Loucy (cell line): Measurements from ENCODE around the gene NEK6.

ENCODE experiments used
- H2AFZ ChIP-seq: fragments of 200-600 bp; sonication (generic); 2 replicates; pipeline ENCODE4 v1.6.0; 2016; ENCODE audit warnings: antibody characterized with exemption, mild to moderate bottlenecking, low read length, moderate library complexity
- H3F3A ChIP-seq: fragments of 200-600 bp; 2 replicates; pipeline ENCODE4 v1.6.0; 2016; ENCODE audit warnings: antibody characterized with exemption, low read depth, mild to moderate bottlenecking
- H3K27me3 ChIP-seq: fragments of 200-600 bp; sonication (generic); 2 replicates; pipeline ENCODE4 v1.6.1; 2014; ENCODE audit warnings: low read length, mild to moderate bottlenecking; ENCODE audit not compliant: insufficient read depth, poor library complexity, severe bottlenecking
- H3K36me3 ChIP-seq: fragments of 200-600 bp; sonication (generic); 2 replicates; pipeline ENCODE4 v1.6.1; 2016; ENCODE audit warnings: low read length; ENCODE audit not compliant: insufficient read depth
- H3K4me1 ChIP-seq: fragments of 200-600 bp; sonication (generic); 2 replicates; pipeline ENCODE4 v1.5.1; 2014; ENCODE audit warnings: low read length, mild to moderate bottlenecking; ENCODE audit not compliant: insufficient read depth, poor library complexity, severe bottlenecking
- H3K4me2 ChIP-seq: fragments of 200-600 bp; sonication (generic); 2 replicates; pipeline ENCODE4 v1.6.0; 2014; ENCODE audit warnings: antibody characterized with exemption, low read length, low read depth, mild to moderate bottlenecking; ENCODE audit not compliant: poor library complexity, severe bottlenecking
- H3K4me3 ChIP-seq: fragments of 200-600 bp; sonication (generic); 2 replicates; pipeline ENCODE4 v1.5.1; 2014; ENCODE audit warnings: low read length, mild to moderate bottlenecking, mixed read lengths; ENCODE audit not compliant: poor library complexity, severe bottlenecking
- H3K79me2 ChIP-seq: fragments of 200-600 bp; sonication (generic); 2 replicates; pipeline ENCODE4 v1.6.1; 2014; ENCODE audit warnings: low read length; ENCODE audit not compliant: insufficient read depth
- H3K9ac ChIP-seq: fragments of 200-600 bp; sonication (generic); 2 replicates; pipeline ENCODE4 v1.6.0; 2014; ENCODE audit warnings: mild to moderate bottlenecking, low read depth, low read length, moderate library complexity; ENCODE audit not compliant: poor library complexity, severe bottlenecking
- H3K9me2 ChIP-seq: fragments of 200-600 bp; sonication (generic); replicated peaks from 2 replicates; pipeline ENCODE4 v1.6.1; 2016; ENCODE audit warnings: low read depth, low read length, mixed read lengths
- H3K9me3 ChIP-seq: fragments of 200-600 bp; sonication (generic); 2 replicates; pipeline ENCODE4 v1.6.1; 2014; ENCODE audit warnings: mild to moderate bottlenecking, antibody characterized with exemption, low read length, low read depth; ENCODE audit not compliant: insufficient read depth
- H4K20me1 ChIP-seq: fragments of 200-600 bp; sonication (generic); 2 replicates; pipeline ENCODE4 v1.6.0; 2014; ENCODE audit warnings: antibody characterized with exemption, low read length, mild to moderate bottlenecking; ENCODE audit not compliant: insufficient read depth, poor library complexity, severe bottlenecking
- CTCF ChIP-seq: fragments of 200-600 bp; sonication (generic); conservative IDR thresholded peaks from 2 replicates; pipeline ENCODE4 v1.5.1; 2014; ENCODE audit warnings: mild to moderate bottlenecking, antibody characterized with exemption, low read length
- EZH2phosphoT487 ChIP-seq: fragments of 200-600 bp; IDR thresholded peaks from 2 replicates; pipeline ENCODE4 v1.6.1; 2018; ENCODE audit warnings: antibody characterized with exemption, mild to moderate bottlenecking, moderate library complexity, borderline replicate concordance

NEK6 gene

GRCh38 chr9:124392871-124393460, 135.2 kb downstream of the NEK6 start:
- peaks cover 25% of the 10 kb centered on the region for H4K20me1 ChIP-seq

GRCh38 chr9:124394167-124394566, 136.4 kb downstream of the NEK6 start:
- Histone ChIP-seq H3K9me2 (no peaks in the 10 kb centered on the region), H3F3A (no peaks in the 10 kb centered on the region), H3K4me1 (peaks cover 13% of the 10 kb centered on the region), H2AFZ (no peak overlapping the region), H3K27me3 (no peaks in the 10 kb centered on the region), H3K9me3 (no peaks in the 10 kb centered on the region), H3K36me3 (peaks cover 24% of the 10 kb centered on the region; the same call in 1 of the 2 replicates), H3K4me2 (no peak overlapping the region), H3K79me2 (peaks cover 94% of the 10 kb centered on the region), H3K4me3 (no peak overlapping the region), H4K20me1 (peaks cover 17% of the 10 kb centered on the region), H3K9ac (no peak overlapping the region)
- TF ChIP-seq EZH2phosphoT487 (no peak), CTCF (no peak)

More at GRCh38 chr9:124392871-124393460, 135.2 kb downstream of the NEK6 start:
- H3K4me3 ChIP-seq = no peak overlapping the region
- no peaks in the 10 kb centered on the region for H3K9me3 ChIP-seq
- H3K9me2 ChIP-seq = no peaks in the 10 kb centered on the region
- no peak overlapping the region for H3K9ac ChIP-seq
- peaks cover 23% of the 10 kb centered on the region for H3K4me1 ChIP-seq
- H3K27me3 ChIP-seq = no peaks in the 10 kb centered on the region
- H3F3A ChIP-seq = no peaks in the 10 kb centered on the region
- H3K79me2 ChIP-seq = peaks cover 94% of the 10 kb centered on the region
- no peak for TF ChIP-seq EZH2phosphoT487
- peak; percentile 45 for TF ChIP-seq CTCF
- H2AFZ ChIP-seq = no peak overlapping the region
- H3K4me2 ChIP-seq = no peak overlapping the region
- H3K36me3 ChIP-seq = peaks cover 24% of the 10 kb centered on the region; the same call in 1 of the 2 replicates

GRCh38 chr9:124394596-124394995, 136.8 kb downstream of the NEK6 start:
- Histone ChIP-seq H2AFZ (no peak overlapping the region), H3K36me3 (peaks cover 24% of the 10 kb centered on the region; the same call in 1 of the 2 replicates), H3K27me3 (no peaks in the 10 kb centered on the region), H3F3A (no peaks in the 10 kb centered on the region), H3K9ac (no peak overlapping the region), H4K20me1 (peaks cover 17% of the 10 kb centered on the region), H3K9me3 (no peaks in the 10 kb centered on the region), H3K4me2 (no peak overlapping the region), H3K79me2 (peaks cover 93% of the 10 kb centered on the region), H3K4me3 (no peak overlapping the region), H3K4me1 (peaks cover 16% of the 10 kb centered on the region), H3K9me2 (no peaks in the 10 kb centered on the region)
- TF ChIP-seq EZH2phosphoT487 (no peak), CTCF (peak; percentile 60)
